Measurements from ENCODE around the gene FLYWCH1.

The FLYWCH1 gene

DNA sequence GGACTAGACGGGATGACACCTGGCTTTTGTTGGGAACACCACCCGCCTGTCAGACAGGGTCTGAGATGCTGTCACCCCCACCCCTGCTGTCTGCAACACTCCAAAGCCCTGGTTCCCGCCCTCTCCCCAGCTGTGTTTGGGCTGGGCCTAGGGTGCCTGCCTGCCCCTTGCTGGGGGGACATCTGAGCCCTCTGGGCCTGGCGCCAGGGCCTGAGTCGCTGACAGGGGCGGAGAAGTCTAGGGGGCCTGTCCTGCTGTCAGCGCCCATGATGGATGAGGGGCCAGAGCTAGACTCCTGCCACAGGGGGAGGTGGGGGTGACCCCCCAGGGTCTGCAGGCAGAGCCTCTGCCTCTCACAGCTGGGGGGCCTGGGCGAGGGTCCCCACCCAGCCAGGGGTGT is 76.1 kb downstream of the FLYWCH1 start:
- no peak for DNase-seq

DNA sequence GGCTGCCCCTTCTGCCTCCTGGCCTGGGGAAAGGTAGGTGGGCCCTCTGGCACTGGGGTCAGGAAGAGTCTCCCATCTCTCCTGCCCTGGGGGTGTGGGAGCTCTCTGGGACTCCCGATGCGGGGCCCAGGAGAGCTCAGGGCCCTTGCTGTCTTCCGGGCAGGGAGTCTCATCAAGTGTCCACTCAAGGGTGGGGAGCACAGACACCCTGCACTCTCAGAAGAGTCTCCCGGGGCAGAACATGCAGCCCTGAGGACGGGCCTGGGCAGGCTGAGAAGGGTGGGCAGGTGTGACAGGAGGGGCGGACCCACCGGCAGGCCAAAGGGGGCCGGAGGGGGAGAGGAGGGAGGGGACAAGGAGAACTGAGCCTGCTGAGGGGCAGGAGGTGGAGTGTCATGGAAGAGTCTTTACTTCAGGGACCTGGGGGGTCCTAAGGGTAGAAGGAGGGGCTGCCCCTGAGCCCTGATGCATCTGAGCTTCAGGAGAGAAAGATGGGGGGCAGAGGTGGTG is 76.9 kb downstream of the FLYWCH1 start:
- no peak for DNase-seq

DNA sequence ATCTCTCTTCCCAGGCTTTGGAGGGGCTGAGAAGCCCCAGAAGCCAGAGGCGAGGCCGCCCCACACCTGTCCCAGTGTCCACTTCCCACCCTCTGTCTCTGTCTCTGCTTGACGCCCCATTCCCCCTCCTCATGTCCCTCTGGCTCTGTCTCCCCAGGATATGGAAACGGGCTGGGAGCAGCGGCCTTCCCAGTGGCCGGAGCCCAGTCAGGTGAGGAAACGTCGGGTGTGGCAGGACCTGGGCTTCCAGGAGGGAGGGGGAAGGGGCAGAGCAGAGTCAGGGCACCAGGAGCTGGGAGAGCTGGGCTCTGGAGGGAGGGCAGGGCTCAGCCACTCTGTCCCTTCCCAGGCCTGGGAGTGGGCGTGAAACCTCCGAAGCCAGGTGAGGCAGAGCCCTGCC is 79.2 kb downstream of the FLYWCH1 start:
- DNase-seq = no peak

DNA sequence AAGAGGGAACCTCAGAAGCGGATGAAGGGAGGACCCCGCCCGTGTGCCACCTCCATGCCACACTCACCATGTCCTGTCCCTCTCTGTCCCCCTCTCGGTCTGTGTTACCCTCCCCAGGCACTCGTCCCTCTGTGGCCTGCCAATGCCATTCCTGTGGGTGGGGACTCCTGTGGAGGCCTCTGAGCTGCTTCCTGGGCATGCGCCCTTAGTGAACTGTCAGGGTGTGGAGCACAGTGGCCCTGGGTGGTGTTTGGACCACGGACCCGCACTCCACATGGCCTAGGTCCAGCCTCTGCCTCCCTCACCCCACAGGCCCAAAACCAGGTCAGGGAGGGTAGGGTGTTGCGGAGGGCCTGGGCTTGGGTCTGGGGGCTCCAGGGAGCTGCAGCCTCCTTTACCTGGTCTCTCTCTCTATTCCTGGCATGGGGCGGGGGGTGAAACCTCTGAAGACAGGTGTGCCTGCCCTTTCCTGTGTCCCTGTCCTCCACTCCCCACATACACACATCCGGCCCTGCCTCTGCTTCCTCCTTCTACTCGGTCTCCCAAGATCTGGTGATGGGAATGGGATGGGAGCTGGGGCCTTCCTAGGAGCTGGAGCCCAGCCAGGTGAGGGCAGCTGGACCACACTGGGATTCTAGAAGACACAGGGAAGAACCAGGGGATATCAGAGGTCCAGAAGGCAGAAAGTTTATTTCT is 80.0 kb downstream of the FLYWCH1 start:
- DNase-seq = no peak

DNA sequence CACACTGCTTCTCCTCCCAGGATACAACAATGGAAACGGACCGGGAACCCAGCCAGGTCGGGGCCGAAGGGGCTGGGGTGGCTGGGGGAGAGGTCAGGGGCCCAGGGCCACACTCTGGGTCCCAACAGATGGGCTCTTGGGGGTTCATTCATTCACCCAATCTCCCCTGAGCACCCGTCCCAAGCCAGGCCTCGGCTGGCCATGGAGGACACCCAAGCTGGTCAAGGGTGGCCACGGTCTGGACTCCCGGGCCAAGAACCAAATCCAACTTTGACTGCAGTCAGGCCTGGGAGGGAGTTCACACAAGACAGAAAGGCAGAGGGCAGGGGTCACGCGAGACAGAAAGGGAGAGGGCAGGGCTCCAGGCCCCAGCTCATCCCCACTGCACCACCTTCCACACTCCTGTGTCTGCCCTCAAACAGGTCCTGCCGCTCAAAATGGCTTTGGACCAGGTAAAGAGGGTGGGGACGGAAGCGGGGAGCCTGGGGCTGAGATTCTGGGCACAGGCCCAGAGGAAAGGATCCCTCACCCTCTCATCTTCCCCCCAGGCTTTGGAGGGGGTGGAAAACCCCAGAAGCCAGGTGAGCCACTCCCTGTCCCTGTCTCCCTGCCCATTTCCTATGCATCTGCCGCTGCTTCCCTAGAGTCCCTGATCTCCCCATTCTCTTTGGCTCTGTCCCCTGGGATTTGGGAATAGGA is 80.8 kb downstream of the FLYWCH1 start:
- DNase-seq = no peak

DNA sequence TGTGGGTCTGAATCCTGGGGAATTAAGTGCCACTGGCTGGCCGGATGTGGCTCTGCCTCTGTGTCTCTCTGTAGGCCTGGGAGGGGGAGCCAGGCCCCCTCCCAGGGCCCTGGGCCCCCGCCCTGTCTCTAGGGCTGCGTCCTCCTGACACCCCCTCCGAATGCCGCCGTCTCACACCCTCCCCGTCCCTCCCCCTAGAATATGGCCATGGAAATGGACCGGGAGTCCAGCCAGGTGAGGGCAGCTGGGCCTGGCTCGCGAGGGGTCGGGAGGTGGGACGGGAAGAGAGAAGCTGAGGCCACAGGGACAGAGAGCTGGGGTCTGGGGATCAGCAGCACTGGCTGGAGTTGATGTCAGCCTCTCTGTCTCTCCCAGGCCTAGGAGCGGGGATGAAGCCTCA is 84.6 kb downstream of the FLYWCH1 start:
- no peak for DNase-seq

DNA sequence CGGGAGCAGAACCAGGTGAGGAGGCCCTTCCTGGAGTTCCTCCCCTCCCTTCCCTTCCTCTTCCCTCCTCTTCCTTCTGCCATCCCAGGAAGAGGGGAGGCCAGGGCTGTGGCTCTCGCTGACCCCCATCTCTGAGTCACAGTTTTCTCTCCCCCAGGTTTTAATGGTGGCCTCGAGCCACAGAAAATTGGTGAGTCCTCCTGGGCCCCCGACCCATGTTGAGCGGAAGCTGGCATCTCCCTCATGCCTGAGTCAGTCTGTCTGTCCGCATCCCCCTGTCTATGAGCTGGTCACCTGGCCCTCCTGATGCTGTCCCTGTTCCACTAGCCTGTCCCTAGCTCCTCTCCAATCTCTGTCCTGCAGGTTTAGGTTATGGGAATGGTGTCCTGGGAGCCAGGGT is 88.2 kb downstream of the FLYWCH1 start:
- no peak for DNase-seq

DNA sequence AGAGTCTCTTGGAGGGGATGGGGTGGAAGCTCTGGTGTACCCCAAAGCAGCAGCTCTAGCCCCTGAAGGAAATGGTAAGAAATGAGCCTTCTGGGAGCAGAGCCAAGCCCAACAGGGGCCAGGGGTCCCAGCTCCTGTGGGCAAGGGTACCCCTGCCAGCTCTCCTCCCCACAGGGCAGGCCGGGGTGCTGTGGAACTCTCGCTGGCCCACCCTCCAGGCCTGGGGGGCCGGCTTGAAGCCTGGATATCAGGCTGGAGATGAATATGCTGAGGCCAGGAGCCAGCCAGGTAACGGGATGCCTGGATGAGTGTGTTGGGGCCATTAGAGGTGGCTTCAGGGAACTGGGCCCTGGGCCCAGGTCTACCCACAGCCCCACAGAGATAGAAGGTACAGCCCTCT is 88.8 kb downstream of the FLYWCH1 start:
- no peak for DNase-seq
